ENCODE results near the gene MED10.

Gene MED10

GRCh38 chr5:6411141-6411540 is 32.8 kb upstream of the MED10 start:
- Histone ChIP-seq H3K27me3 (ENCODE audit: insufficient read depth, low read length) (no peaks in the 10 kb centered on the region), H3K4me1 (ENCODE audit: insufficient read depth, low read length, severe bottlenecking) (no peaks in the 10 kb centered on the region), H2AFZ (ENCODE audit: low read length) (no peak overlapping the region), H4K20me1 (ENCODE audit: insufficient read depth, low read length) (no peaks in the 10 kb centered on the region), H3F3A (ENCODE audit: insufficient read depth, low read length) (no peaks in the 10 kb centered on the region), H3K9me3 (ENCODE audit: low read length) (no peaks in the 10 kb centered on the region), H3K27ac (ENCODE audit: low read depth, low read length, poor library complexity, severe bottlenecking) (no peak overlapping the region), H3K9me2 (ENCODE audit: low read depth, low read length) (no peaks in the 10 kb centered on the region), H3K36me3 (ENCODE audit: insufficient read depth, low read length) (no peaks in the 10 kb centered on the region), H3K9ac (ENCODE audit: low read length) (no peak overlapping the region), H3K4me2 (ENCODE audit: low read length) (no peak overlapping the region), H3K4me3 (ENCODE audit: low read depth, low read length, poor library complexity, severe bottlenecking) (no peak overlapping the region), H3K79me2 (ENCODE audit: insufficient read depth, low read length) (no peaks in the 10 kb centered on the region)
- TF ChIP-seq CTCF (IDR thresholded peaks at IDR 0.05; ENCODE audit: low read length) (no peak), EZH2 (IDR thresholded peaks at IDR 0.05; ENCODE audit: borderline replicate concordance, low read length) (no peak)

- no peak overlapping the region for H3K27ac ChIP-seq (ENCODE audit: low read depth, low read length, poor library complexity, severe bottlenecking)
- no peaks in the 10 kb centered on the region for H3K79me2 ChIP-seq (ENCODE audit: insufficient read depth, low read length)
- no peaks in the 10 kb centered on the region for H3K36me3 ChIP-seq (ENCODE audit: insufficient read depth, low read length)
- H2AFZ ChIP-seq (ENCODE audit: low read length) = no peak overlapping the region
- H3K9me2 ChIP-seq (ENCODE audit: low read depth, low read length) = no peaks in the 10 kb centered on the region
- no peak overlapping the region for H3K4me3 ChIP-seq (ENCODE audit: low read depth, low read length, poor library complexity, severe bottlenecking)
- H3K9me3 ChIP-seq (ENCODE audit: low read length) = no peaks in the 10 kb centered on the region
- TF ChIP-seq CTCF (IDR thresholded peaks at IDR 0.05; ENCODE audit: low read length) (no peak), EZH2 (IDR thresholded peaks at IDR 0.05; ENCODE audit: borderline replicate concordance, low read length) (no peak)
- H3K4me2 ChIP-seq (ENCODE audit: low read length) = no peak overlapping the region
- no peaks in the 10 kb centered on the region for H3K27me3 ChIP-seq (ENCODE audit: insufficient read depth, low read length)
- no peaks in the 10 kb centered on the region for H3F3A ChIP-seq (ENCODE audit: insufficient read depth, low read length)
- H4K20me1 ChIP-seq (ENCODE audit: insufficient read depth, low read length) = no peaks in the 10 kb centered on the region
- no peaks in the 10 kb centered on the region for H3K4me1 ChIP-seq (ENCODE audit: insufficient read depth, low read length, severe bottlenecking)
- H3K9ac ChIP-seq (ENCODE audit: low read length) = no peak overlapping the region
These were observed 32.1 kb upstream of the MED10 start for GRCh38 chr5:6410421-6410820.

- H4K20me1 ChIP-seq (ENCODE audit: insufficient read depth, low read length) = no peaks in the 10 kb centered on the region
- H3K9ac ChIP-seq (ENCODE audit: low read length) = no peak overlapping the region
- H3F3A ChIP-seq (ENCODE audit: insufficient read depth, low read length) = no peaks in the 10 kb centered on the region
- no peaks in the 10 kb centered on the region for H3K9me2 ChIP-seq (ENCODE audit: low read depth, low read length)
- no peak overlapping the region for H3K4me3 ChIP-seq (ENCODE audit: low read depth, low read length, poor library complexity, severe bottlenecking)
- H3K4me2 ChIP-seq (ENCODE audit: low read length) = no peak overlapping the region
- H3K36me3 ChIP-seq (ENCODE audit: insufficient read depth, low read length) = no peaks in the 10 kb centered on the region
- no peaks in the 10 kb centered on the region for H3K79me2 ChIP-seq (ENCODE audit: insufficient read depth, low read length)
- H3K9me3 ChIP-seq (ENCODE audit: low read length) = no peaks in the 10 kb centered on the region
- no peak overlapping the region for H3K27ac ChIP-seq (ENCODE audit: low read depth, low read length, poor library complexity, severe bottlenecking)
- TF ChIP-seq EZH2 (IDR thresholded peaks at IDR 0.05; ENCODE audit: borderline replicate concordance, low read length) = no peak
- no peak for TF ChIP-seq CTCF (IDR thresholded peaks at IDR 0.05; ENCODE audit: low read length)
- H2AFZ ChIP-seq (ENCODE audit: low read length) = no peak overlapping the region
- H3K27me3 ChIP-seq (ENCODE audit: insufficient read depth, low read length) = no peaks in the 10 kb centered on the region
- H3K4me1 ChIP-seq (ENCODE audit: insufficient read depth, low read length, severe bottlenecking) = no peaks in the 10 kb centered on the region
These were observed 30.5 kb upstream of the MED10 start for GRCh38 chr5:6408627-6409446.
